Measurements from ENCODE around the gene OMP.

Gene OMP

GRCh38 chr11:77144196-77144856, 41.7 kb downstream of the OMP start:
- no peaks in the 10 kb centered on the region for H3K36me3 ChIP-seq (ENCODE audit: control insufficient read depth in 2 of 2, insufficient read depth in 2 of 2, low read length in 2 of 2)
- peaks cover 14 to 30% of the 10 kb centered on the region in 2 donors for H3K4me1 ChIP-seq (ENCODE audit: control insufficient read depth in 2 of 2, insufficient read depth in 2 of 2, low read length in 2 of 2)
- H3K27me3 ChIP-seq (ENCODE audit: control insufficient read depth in 2 of 2, insufficient read depth in 2 of 2, low read length in 2 of 2), result no peaks in the 10 kb centered on the region
- H3K4me3 ChIP-seq (ENCODE audit: low read length in 2 of 2), result no peak overlapping the region
- no peaks in the 10 kb centered on the region for H3K9me3 ChIP-seq (ENCODE audit: control insufficient read depth in 2 of 2, low read length in 2 of 2)
- no peak overlapping the region for H3K9ac ChIP-seq (ENCODE audit: low read depth in 1 of 2, low read length in 2 of 2)
- no peak overlapping the region for H3K27ac ChIP-seq (ENCODE audit: low read depth in 2 of 2, low read length in 2 of 2)

GRCh38 chr11:77144857-77145428, 42.3 kb downstream of the OMP start:
- Histone ChIP-seq H3K27me3 (ENCODE audit: control insufficient read depth in 2 of 2, insufficient read depth in 2 of 2, low read length in 2 of 2) (no peaks in the 10 kb centered on the region), H3K4me1 (ENCODE audit: control insufficient read depth in 2 of 2, insufficient read depth in 2 of 2, low read length in 2 of 2) (peaks cover 14 to 30% of the 10 kb centered on the region in 2 donors), H3K9me3 (ENCODE audit: control insufficient read depth in 2 of 2, low read length in 2 of 2) (no peaks in the 10 kb centered on the region), H3K4me3 (ENCODE audit: low read length in 2 of 2) (no peak overlapping the region), H3K27ac (ENCODE audit: low read depth in 2 of 2, low read length in 2 of 2) (no peak overlapping the region), H3K9ac (ENCODE audit: low read depth in 1 of 2, low read length in 2 of 2) (no peak overlapping the region), H3K36me3 (ENCODE audit: control insufficient read depth in 2 of 2, insufficient read depth in 2 of 2, low read length in 2 of 2) (no peaks in the 10 kb centered on the region)

GRCh38 chr11:77146261-77147035, 43.8 kb downstream of the OMP start:
- H3K4me1 ChIP-seq (ENCODE audit: control insufficient read depth in 2 of 2, insufficient read depth in 2 of 2, low read length in 2 of 2), result peaks cover 14 to 16% of the 10 kb centered on the region in 2 donors
- no peaks in the 10 kb centered on the region for H3K9me3 ChIP-seq (ENCODE audit: control insufficient read depth in 2 of 2, low read length in 2 of 2)
- no peak overlapping the region for H3K27ac ChIP-seq (ENCODE audit: low read depth in 2 of 2, low read length in 2 of 2)
- no peaks in the 10 kb centered on the region for H3K27me3 ChIP-seq (ENCODE audit: control insufficient read depth in 2 of 2, insufficient read depth in 2 of 2, low read length in 2 of 2)
- H3K36me3 ChIP-seq (ENCODE audit: control insufficient read depth in 2 of 2, insufficient read depth in 2 of 2, low read length in 2 of 2), result no peaks in the 10 kb centered on the region
- H3K9ac ChIP-seq (ENCODE audit: low read depth in 1 of 2, low read length in 2 of 2), result no peak overlapping the region
- no peak overlapping the region for H3K4me3 ChIP-seq (ENCODE audit: low read length in 2 of 2)

GRCh38 chr11:77147036-77147315, 44.3 kb downstream of the OMP start:
- no peaks in the 10 kb centered on the region for H3K36me3 ChIP-seq (ENCODE audit: control insufficient read depth in 2 of 2, insufficient read depth in 2 of 2, low read length in 2 of 2)
- H3K9me3 ChIP-seq (ENCODE audit: control insufficient read depth in 2 of 2, low read length in 2 of 2), result no peaks in the 10 kb centered on the region
- no peak overlapping the region for H3K9ac ChIP-seq (ENCODE audit: low read depth in 1 of 2, low read length in 2 of 2)
- no peak overlapping the region for H3K4me3 ChIP-seq (ENCODE audit: low read length in 2 of 2)
- H3K4me1 ChIP-seq (ENCODE audit: control insufficient read depth in 2 of 2, insufficient read depth in 2 of 2, low read length in 2 of 2), result peaks cover 14% of the 10 kb centered on the region in 2 donors
- H3K27me3 ChIP-seq (ENCODE audit: control insufficient read depth in 2 of 2, insufficient read depth in 2 of 2, low read length in 2 of 2), result no peaks in the 10 kb centered on the region
- no peak overlapping the region for H3K27ac ChIP-seq (ENCODE audit: low read depth in 2 of 2, low read length in 2 of 2)

- no peaks in the 10 kb centered on the region for H3K36me3 ChIP-seq (ENCODE audit: control insufficient read depth in 2 of 2, insufficient read depth in 2 of 2, low read length in 2 of 2)
- H3K27ac ChIP-seq (ENCODE audit: low read depth in 2 of 2, low read length in 2 of 2), result no peak overlapping the region
- H3K9me3 ChIP-seq (ENCODE audit: control insufficient read depth in 2 of 2, low read length in 2 of 2), result no peaks in the 10 kb centered on the region
- peak overlapping the region in 1 of 2 donors; percentile 14 for H3K9ac ChIP-seq (ENCODE audit: low read depth in 1 of 2, low read length in 2 of 2)
- peak overlapping the region; percentile 18 to 44 for H3K4me3 ChIP-seq (ENCODE audit: low read length in 2 of 2)
- H3K4me1 ChIP-seq (ENCODE audit: control insufficient read depth in 2 of 2, insufficient read depth in 2 of 2, low read length in 2 of 2), result peaks cover 14% of the 10 kb centered on the region in 2 donors
- no peaks in the 10 kb centered on the region for H3K27me3 ChIP-seq (ENCODE audit: control insufficient read depth in 2 of 2, insufficient read depth in 2 of 2, low read length in 2 of 2)
These were observed 45.2 kb downstream of the OMP start for GRCh38 chr11:77147668-77148321.

GRCh38 chr11:77148963-77149715, 46.5 kb downstream of the OMP start:
- H3K36me3 ChIP-seq (ENCODE audit: control insufficient read depth in 2 of 2, insufficient read depth in 2 of 2, low read length in 2 of 2), result no peaks in the 10 kb centered on the region
- H3K9me3 ChIP-seq (ENCODE audit: control insufficient read depth in 2 of 2, low read length in 2 of 2), result no peaks in the 10 kb centered on the region
- H3K27ac ChIP-seq (ENCODE audit: low read depth in 2 of 2, low read length in 2 of 2), result no peak overlapping the region
- no peak overlapping the region for H3K4me3 ChIP-seq (ENCODE audit: low read length in 2 of 2)
- peaks cover 14 to 16% of the 10 kb centered on the region in 2 donors for H3K4me1 ChIP-seq (ENCODE audit: control insufficient read depth in 2 of 2, insufficient read depth in 2 of 2, low read length in 2 of 2)
- no peaks in the 10 kb centered on the region for H3K27me3 ChIP-seq (ENCODE audit: control insufficient read depth in 2 of 2, insufficient read depth in 2 of 2, low read length in 2 of 2)
- H3K9ac ChIP-seq (ENCODE audit: low read depth in 1 of 2, low read length in 2 of 2), result no peak overlapping the region

- peaks cover 10 to 14% of the 10 kb centered on the region in 2 donors for H3K4me1 ChIP-seq (ENCODE audit: control insufficient read depth in 2 of 2, insufficient read depth in 2 of 2, low read length in 2 of 2)
- no peak overlapping the region for H3K4me3 ChIP-seq (ENCODE audit: low read length in 2 of 2)
- H3K27me3 ChIP-seq (ENCODE audit: control insufficient read depth in 2 of 2, insufficient read depth in 2 of 2, low read length in 2 of 2), result no peaks in the 10 kb centered on the region
- no peak overlapping the region for H3K27ac ChIP-seq (ENCODE audit: low read depth in 2 of 2, low read length in 2 of 2)
- H3K36me3 ChIP-seq (ENCODE audit: control insufficient read depth in 2 of 2, insufficient read depth in 2 of 2, low read length in 2 of 2), result no peaks in the 10 kb centered on the region
- H3K9me3 ChIP-seq (ENCODE audit: control insufficient read depth in 2 of 2, low read length in 2 of 2), result no peaks in the 10 kb centered on the region
- no peak overlapping the region for H3K9ac ChIP-seq (ENCODE audit: low read depth in 1 of 2, low read length in 2 of 2)
These were observed 47.2 kb downstream of the OMP start for GRCh38 chr11:77149716-77150392.

- Histone ChIP-seq H3K4me1 (ENCODE audit: control insufficient read depth in 2 of 2, insufficient read depth in 2 of 2, low read length in 2 of 2) (peaks cover 4 to 6% of the 10 kb centered on the region in 2 donors), H3K27ac (ENCODE audit: low read depth in 2 of 2, low read length in 2 of 2) (no peak overlapping the region), H3K27me3 (ENCODE audit: control insufficient read depth in 2 of 2, insufficient read depth in 2 of 2, low read length in 2 of 2) (no peaks in the 10 kb centered on the region), H3K9me3 (ENCODE audit: control insufficient read depth in 2 of 2, low read length in 2 of 2) (no peaks in the 10 kb centered on the region), H3K4me3 (ENCODE audit: low read length in 2 of 2) (no peak overlapping the region), H3K9ac (ENCODE audit: low read depth in 1 of 2, low read length in 2 of 2) (no peak overlapping the region), H3K36me3 (ENCODE audit: control insufficient read depth in 2 of 2, insufficient read depth in 2 of 2, low read length in 2 of 2) (no peaks in the 10 kb centered on the region)
These were observed 48.2 kb downstream of the OMP start for GRCh38 chr11:77150836-77151235.

- Histone ChIP-seq H3K4me1 (ENCODE audit: control insufficient read depth in 2 of 2, insufficient read depth in 2 of 2, low read length in 2 of 2) (peaks cover 4 to 6% of the 10 kb centered on the region in 2 donors), H3K27ac (ENCODE audit: low read depth in 2 of 2, low read length in 2 of 2) (no peak overlapping the region), H3K4me3 (ENCODE audit: low read length in 2 of 2) (no peak overlapping the region), H3K9me3 (ENCODE audit: control insufficient read depth in 2 of 2, low read length in 2 of 2) (no peaks in the 10 kb centered on the region), H3K27me3 (ENCODE audit: control insufficient read depth in 2 of 2, insufficient read depth in 2 of 2, low read length in 2 of 2) (no peaks in the 10 kb centered on the region), H3K9ac (ENCODE audit: low read depth in 1 of 2, low read length in 2 of 2) (no peak overlapping the region), H3K36me3 (ENCODE audit: control insufficient read depth in 2 of 2, insufficient read depth in 2 of 2, low read length in 2 of 2) (no peaks in the 10 kb centered on the region)
These were observed 49.3 kb downstream of the OMP start for GRCh38 chr11:77151804-77152509.

All from mucosa of rectum (tissue), 2 donors.